Measurements from ENCODE around the gene PZP.

The PZP gene

DNA sequence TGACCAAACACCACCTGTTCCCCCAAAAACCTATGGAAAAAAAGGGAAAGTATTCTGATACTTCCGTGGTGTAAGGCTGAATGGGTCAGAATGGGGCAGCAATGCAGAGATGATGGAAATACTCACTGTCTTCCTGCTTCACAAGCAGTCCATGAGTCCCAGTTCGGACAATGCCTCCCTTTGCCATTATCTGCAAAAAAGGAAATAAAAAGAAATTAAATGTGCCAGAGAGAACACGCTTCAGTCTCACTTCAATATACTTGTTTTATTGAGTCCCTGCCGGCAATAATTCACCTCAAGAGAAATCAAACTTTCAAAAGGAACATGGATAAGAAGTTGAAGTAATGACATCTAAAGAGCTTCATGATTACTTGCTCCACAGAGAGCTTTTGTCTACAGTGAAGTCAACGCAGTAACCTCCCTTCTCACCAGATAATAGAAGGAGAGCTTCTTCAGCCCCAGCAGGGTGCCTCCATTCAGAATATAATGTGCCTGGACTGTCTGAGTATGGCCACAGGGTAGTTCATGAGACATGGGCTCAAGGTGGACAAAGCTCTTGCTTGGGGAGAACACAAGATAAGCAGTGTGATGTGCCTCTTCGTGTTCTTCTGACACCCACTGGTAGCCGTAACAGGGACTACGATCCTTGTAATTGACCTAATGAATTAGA is 107.0 kb downstream of the PZP start:
- no peak for DNase-seq

GRCh38 chr12:9099552-9100190 is 108.5 kb downstream of the PZP start:
- DNase-seq: no peak
